Measurements from ENCODE around the gene TEPSIN.

TEPSIN gene

GRCh38 chr17:81207610-81208581, 31.0 kb downstream of the TEPSIN start:
- Histone ChIP-seq H3K4me3 (replicated peaks; ENCODE audit: insufficient read depth, low read length) (no peak overlapping the region), H3K27ac (replicated peaks) (no peak overlapping the region), H3K27me3 (ENCODE audit: insufficient read depth, poor library complexity, severe bottlenecking) (no peaks in the 10 kb centered on the region)
- peak in 1 of 2 experiments; percentile 71 for DNase-seq (ENCODE audit: low read depth in 1 of 2, low spot score in 1 of 2)
- TF ChIP-seq REST (IDR thresholded peaks at IDR 0.05; ENCODE audit: insufficient replicate concordance, low read depth) (no peak), POLR2AphosphoS5 (IDR thresholded peaks at IDR 0.05; ENCODE audit: low read depth) (peak; percentile 81)

GRCh38 chr17:81206657-81207056, 32.2 kb downstream of the TEPSIN start:
- no peaks in the 10 kb centered on the region for H3K27me3 ChIP-seq (ENCODE audit: insufficient read depth, poor library complexity, severe bottlenecking)
- H3K4me3 ChIP-seq (replicated peaks; ENCODE audit: insufficient read depth, low read length), result no peak overlapping the region
- no peak for DNase-seq (ENCODE audit: low read depth in 1 of 2, low spot score in 1 of 2)
- TF ChIP-seq SPI1 (IDR thresholded peaks at IDR 0.05; ENCODE audit: borderline replicate concordance, low read depth) (no peak), REST (IDR thresholded peaks at IDR 0.05; ENCODE audit: insufficient replicate concordance, low read depth) (no peak), CTCF (IDR thresholded peaks at IDR 0.05; ENCODE audit: insufficient read depth, low read length) (no peak), POLR2AphosphoS5 (IDR thresholded peaks at IDR 0.05; ENCODE audit: low read depth) (no peak), GABPA (IDR thresholded peaks at IDR 0.05; ENCODE audit: low read depth) (no peak)
- H3K27ac ChIP-seq (replicated peaks), result no peak overlapping the region

- TF ChIP-seq REST (IDR thresholded peaks at IDR 0.05; ENCODE audit: insufficient replicate concordance, low read depth), result no peak
- TF ChIP-seq SPI1 (IDR thresholded peaks at IDR 0.05; ENCODE audit: borderline replicate concordance, low read depth), result no peak
- no peak for TF ChIP-seq GABPA (IDR thresholded peaks at IDR 0.05; ENCODE audit: low read depth)
- no peak for TF ChIP-seq POLR2AphosphoS5 (IDR thresholded peaks at IDR 0.05; ENCODE audit: low read depth)
- TF ChIP-seq CTCF (IDR thresholded peaks at IDR 0.05; ENCODE audit: insufficient read depth, low read length), result no peak
- Histone ChIP-seq H3K27ac (replicated peaks) (no peak overlapping the region), H3K4me3 (replicated peaks; ENCODE audit: insufficient read depth, low read length) (no peak overlapping the region), H3K27me3 (ENCODE audit: insufficient read depth, poor library complexity, severe bottlenecking) (no peaks in the 10 kb centered on the region)
- DNase-seq (ENCODE audit: low read depth in 1 of 2, low spot score in 1 of 2), result no peak
Measured at GRCh38 chr17:81206166-81206565, 32.7 kb downstream of the TEPSIN start.
